Activated CD4-positive, alpha-beta T cell treated with anti-CD3 and anti-CD28 coated beads for 24 hours (primary cell): ENCODE measurements around the gene CHID1.

Source experiments
- DNase-seq, 2 donors: peaks; one replicate each; pipeline ENCODE4 v3.0.0-alpha.2; 2020; ENCODE audit warnings: low read depth in 2 of 2

CHID1 gene

GRCh38 chr11:910044-910588 lies 494 bp downstream of the CHID1 start:
- DNase-seq: no peak

GRCh38 chr11:909406-909805 lies 1.2 kb downstream of the CHID1 start:
- no peak for DNase-seq

GRCh38 chr11:908273-908672 lies 2.3 kb downstream of the CHID1 start:
- no peak for DNase-seq

- no peak for DNase-seq
Observed at GRCh38 chr11:907668-908067, 2.9 kb downstream of the CHID1 start.

- no peak for DNase-seq
Observed at GRCh38 chr11:905952-906351, 4.7 kb downstream of the CHID1 start.

GRCh38 chr11:904380-904779 lies 6.2 kb downstream of the CHID1 start:
- DNase-seq: no peak

GRCh38 chr11:901452-902061 lies 9.1 kb downstream of the CHID1 start:
- no peak for DNase-seq

- DNase-seq: no peak
Observed at GRCh38 chr11:900545-900944, 10.1 kb downstream of the CHID1 start.

- DNase-seq: no peak
Observed at GRCh38 chr11:899724-900123, 10.9 kb downstream of the CHID1 start.

- DNase-seq: no peak
Observed at GRCh38 chr11:898540-899190, 11.9 kb downstream of the CHID1 start.

GRCh38 chr11:898143-898511 lies 12.5 kb downstream of the CHID1 start:
- DNase-seq: no peak

GRCh38 chr11:897253-898142 lies 13.1 kb downstream of the CHID1 start:
- no peak for DNase-seq

- no peak for DNase-seq
Observed at GRCh38 chr11:895331-896110, 15.1 kb downstream of the CHID1 start.

- no peak for DNase-seq
Observed at GRCh38 chr11:894575-895201, 15.9 kb downstream of the CHID1 start.

GRCh38 chr11:893008-893654 lies 17.5 kb downstream of the CHID1 start:
- DNase-seq: no peak

GRCh38 chr11:890794-891540 lies 19.6 kb downstream of the CHID1 start:
- no peak for DNase-seq

- DNase-seq: no peak
Observed at GRCh38 chr11:889687-890475, 20.7 kb downstream of the CHID1 start.

- no peak for DNase-seq
Observed at GRCh38 chr11:889257-889656, 21.4 kb downstream of the CHID1 start.
